ENCODE results near the gene PPDPF. TPM values are rescaled to one million over a fixed set of nuclear protein-coding genes. Genes with fewer than 3 reads are reported as not detected.

Gene PPDPF
- total and polyA plus RNA-seq, 11 donors: 182 to 442 (median 269) TPM

DNA sequence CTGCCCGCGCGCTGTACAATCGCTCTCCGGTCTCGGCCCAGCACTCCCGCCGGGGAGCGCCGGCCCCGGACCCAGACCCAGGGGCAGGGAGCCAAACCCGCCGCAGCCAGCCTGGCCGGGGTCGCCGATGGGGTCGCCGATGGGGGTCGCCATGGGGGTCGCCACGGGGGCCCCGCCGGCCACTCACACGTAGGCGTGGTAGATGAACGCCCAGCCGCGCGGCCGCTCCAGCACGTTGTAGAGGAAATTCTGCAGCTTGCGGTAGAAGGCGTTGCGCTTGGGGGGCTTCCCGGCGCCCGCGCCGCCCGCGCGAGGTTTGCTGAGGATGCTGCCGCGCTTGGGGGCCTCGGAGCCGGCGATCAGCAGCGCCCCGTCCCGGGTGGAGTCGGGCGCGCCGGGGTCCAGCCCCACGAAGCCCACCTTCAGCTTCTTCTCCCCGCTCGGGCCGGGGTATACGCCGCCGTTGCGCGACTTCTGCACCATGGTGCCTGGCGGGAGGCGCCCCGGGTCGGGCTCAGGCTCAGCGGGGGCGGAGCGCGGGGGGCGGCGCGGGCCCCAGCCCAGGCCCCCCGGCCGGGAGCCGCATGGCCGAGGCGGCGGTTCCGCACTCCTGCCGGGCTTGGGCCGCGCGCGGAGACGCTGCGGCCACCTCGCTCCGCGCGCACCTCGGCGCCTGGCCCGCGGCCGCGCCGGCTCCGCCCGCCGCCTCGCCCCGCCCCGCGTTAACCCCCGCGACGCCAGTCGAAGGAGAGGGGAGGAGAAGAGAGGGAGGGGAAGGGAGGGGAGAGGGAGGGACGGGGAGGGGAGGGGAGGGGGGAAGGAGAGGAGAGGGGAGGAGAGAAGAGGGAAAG, 48.4 kb upstream of the PPDPF start, which contains the start of gene KCNQ2:
TSS of gene KCNQ2 (minus strand) at position 675 of the 851 bp plus-strand sequence. CDS start at position 483, 192 bp downstream.
- no peak for DNase-seq
- Histone ChIP-seq H3K27me3 (peaks cover 36 to 91% (median 61%) of the 10 kb centered on the region in 9 donors), H3K27ac (no peak within 1 kb of the TSS), H3K4me3 (peak within 1 kb of the TSS in 4 of 12 donors; percentile 4 to 39 (median 24)), H3K4me1 (peaks cover 0 to 17% (median 6%) of the 10 kb centered on the region in 12 donors), H3K36me3 (no peaks in the 10 kb centered on the region), H3K9me3 (no peaks in the 10 kb centered on the region)
- ATAC-seq: no peak
- 0 to 1% (median 0%) methylated on average over 13 to 110 of the region's 111 CpGs for WGBS, 4 donors
- TF ChIP-seq, protein P1, sequence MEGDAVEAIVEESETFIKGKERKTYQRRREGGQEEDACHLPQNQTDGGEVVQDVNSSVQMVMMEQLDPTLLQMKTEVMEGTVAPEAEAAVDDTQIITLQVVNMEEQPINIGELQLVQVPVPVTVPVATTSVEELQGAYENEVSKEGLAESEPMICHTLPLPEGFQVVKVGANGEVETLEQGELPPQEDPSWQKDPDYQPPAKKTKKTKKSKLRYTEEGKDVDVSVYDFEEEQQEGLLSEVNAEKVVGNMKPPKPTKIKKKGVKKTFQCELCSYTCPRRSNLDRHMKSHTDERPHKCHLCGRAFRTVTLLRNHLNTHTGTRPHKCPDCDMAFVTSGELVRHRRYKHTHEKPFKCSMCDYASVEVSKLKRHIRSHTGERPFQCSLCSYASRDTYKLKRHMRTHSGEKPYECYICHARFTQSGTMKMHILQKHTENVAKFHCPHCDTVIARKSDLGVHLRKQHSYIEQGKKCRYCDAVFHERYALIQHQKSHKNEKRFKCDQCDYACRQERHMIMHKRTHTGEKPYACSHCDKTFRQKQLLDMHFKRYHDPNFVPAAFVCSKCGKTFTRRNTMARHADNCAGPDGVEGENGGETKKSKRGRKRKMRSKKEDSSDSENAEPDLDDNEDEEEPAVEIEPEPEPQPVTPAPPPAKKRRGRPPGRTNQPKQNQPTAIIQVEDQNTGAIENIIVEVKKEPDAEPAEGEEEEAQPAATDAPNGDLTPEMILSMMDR (IDR thresholded peaks at IDR 0.05): no peak
- no peak for TF ChIP-seq POLR2A (IDR thresholded peaks at IDR 0.05)
- intact Hi-C loops (cut with DNase I): no loop called here

- intact Hi-C loops (cut with DNase I): no loop called here
- H3K27ac ChIP-seq: no peak overlapping the region
- no peak overlapping the region for H3K4me3 ChIP-seq
- peaks cover 36 to 91% (median 65%) of the 10 kb centered on the region in 9 donors for H3K27me3 ChIP-seq
- DNase-seq: no peak
- peaks cover 0 to 17% (median 6%) of the 10 kb centered on the region in 12 donors for H3K4me1 ChIP-seq
- no peaks in the 10 kb centered on the region for H3K36me3 ChIP-seq
- ATAC-seq: no peak
- 39 to 57% (median 51%) methylated on average over 11 to 12 of the region's 13 CpGs for WGBS, 4 donors
- TF ChIP-seq, protein P1 (IDR thresholded peaks at IDR 0.05): no peak
- TF ChIP-seq POLR2A (IDR thresholded peaks at IDR 0.05): no peak
- H3K9me3 ChIP-seq: no peaks in the 10 kb centered on the region
Observed at GRCh38 chr20:63472862-63473390, 47.6 kb upstream of the PPDPF start.

DNA sequence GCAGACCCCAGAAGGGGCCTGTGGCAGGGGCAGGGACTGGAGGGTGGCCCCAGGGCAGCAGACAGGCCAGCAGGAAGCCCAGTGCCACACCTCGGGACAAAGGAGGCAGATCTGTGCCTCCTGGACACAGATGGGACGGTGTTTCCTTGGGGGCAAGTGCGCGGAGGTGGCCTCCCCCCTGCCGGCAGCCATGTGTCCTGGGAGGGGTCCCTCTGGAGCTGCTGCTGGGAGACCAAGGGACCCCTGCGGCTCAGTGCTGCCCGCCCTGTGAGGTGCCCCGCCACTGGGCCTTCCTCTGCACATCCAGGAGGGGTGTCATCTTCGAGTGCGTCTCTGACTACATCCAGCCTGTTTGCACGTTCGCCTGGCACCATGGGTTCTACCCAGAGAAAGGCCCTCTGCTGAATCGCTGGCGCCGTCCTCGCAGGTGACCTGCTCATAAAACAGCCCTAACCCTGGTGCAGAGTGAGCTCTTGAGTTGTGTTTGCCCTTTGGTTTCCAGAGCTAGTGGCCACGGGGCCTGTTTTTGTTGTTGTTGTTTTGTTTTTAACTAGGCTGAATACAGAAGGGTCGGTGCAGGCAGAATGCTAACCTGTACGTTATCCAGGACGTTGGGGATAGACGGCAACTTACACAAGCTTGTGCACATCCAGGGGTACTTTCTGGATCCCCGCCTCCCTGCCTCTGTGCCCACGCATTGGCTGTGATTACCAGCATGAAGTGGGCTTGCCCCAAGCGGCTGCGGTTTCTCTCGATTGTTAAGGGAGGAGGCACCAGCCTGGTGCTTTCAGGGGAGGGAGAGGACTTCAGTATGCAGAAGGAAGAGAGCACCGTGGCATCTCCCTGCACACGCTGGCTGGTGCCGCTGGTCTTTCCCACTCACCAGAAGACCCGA, 46.8 kb upstream of the PPDPF start:
- ATAC-seq: no peak
- WGBS, 4 donors: 38 to 48% (median 44%) methylated on average over 26 to 30 of the region's 30 CpGs

More for the DNA sequence above, 46.8 kb upstream of the PPDPF start:
- Histone ChIP-seq H3K4me3 (no peak overlapping the region), H3K27me3 (peaks cover 36 to 93% (median 66%) of the 10 kb centered on the region in 9 donors), H3K27ac (no peak overlapping the region), H3K36me3 (no peaks in the 10 kb centered on the region), H3K9me3 (no peaks in the 10 kb centered on the region), H3K4me1 (peaks cover 0 to 17% (median 6%) of the 10 kb centered on the region in 12 donors)
- TF ChIP-seq, protein P1 (IDR thresholded peaks at IDR 0.05): no peak
- TF ChIP-seq POLR2A (IDR thresholded peaks at IDR 0.05): no peak
- intact Hi-C loops (cut with DNase I): no loop called here
- DNase-seq: peak in 1 of 5 donors; percentile 22
